Measurements from ENCODE around the gene CACNA1E. TPM values are rescaled to one million over a fixed set of nuclear protein-coding genes. Genes with fewer than 3 reads are reported as not detected.

The CACNA1E gene
- total and polyA plus RNA-seq, 2 of the 4 experiments (the other 2 are of a cell fraction), result not detected

DNA sequence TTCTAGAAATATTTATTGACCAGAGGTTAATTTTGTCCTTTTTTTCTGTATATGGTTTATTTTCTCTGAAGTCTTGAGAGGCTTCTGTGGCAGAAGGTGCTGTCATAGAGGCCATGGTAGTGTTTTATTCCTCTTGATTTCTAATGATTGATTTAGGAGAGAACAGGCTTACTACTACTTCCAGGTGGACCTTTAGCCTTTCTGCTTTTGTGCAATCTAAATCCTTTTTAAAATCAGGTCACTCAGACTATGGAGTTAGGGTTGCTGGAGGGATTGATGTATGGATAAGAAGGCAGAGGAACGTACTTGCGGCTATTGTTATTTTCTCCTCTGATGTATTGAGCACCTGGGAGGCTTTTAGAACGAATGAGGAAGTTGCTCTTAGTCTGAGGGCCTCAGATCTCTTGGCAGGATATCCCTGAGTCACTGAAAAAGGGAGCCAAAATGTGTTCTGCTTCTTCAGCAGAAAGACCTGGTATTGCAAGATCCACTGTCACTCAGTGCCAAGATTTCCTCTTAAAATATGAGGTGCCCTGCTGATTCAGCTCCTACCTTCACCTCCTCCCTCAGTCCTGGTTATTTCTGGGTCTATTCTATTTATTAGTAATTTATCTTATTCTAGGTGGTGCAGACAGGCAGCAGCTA lies 300.8 kb downstream of the CACNA1E start:
- no peak overlapping the region for H3K4me2 ChIP-seq (ENCODE audit: low read depth, low read length)
- H4K20me1 ChIP-seq (ENCODE audit: insufficient read depth, low read length), result no peaks in the 10 kb centered on the region
- dilution Hi-C loops (cut with HindIII; ENCODE audit: low sequenced_read_pairs, unreplicated experiment) (no loop called here), in situ Hi-C loops (cut with MboI; ENCODE audit: low sequenced_read_pairs) (no loop called here), intact Hi-C loops (cut with micrococcal nuclease) (no loop called here)
- TF ChIP-seq FOS (IDR thresholded peaks at IDR 0.05; ENCODE audit: low read depth, low read length) (no peak), POLR2A (IDR thresholded peaks at IDR 0.05; ENCODE audit: low read depth, low read length) (no peak), RAD21 (IDR thresholded peaks at IDR 0.05; ENCODE audit: low read length) (no peak), BHLHE40 (IDR thresholded peaks at IDR 0.05; ENCODE audit: low read depth, low read length) (no peak), NFE2L2 (IDR thresholded peaks at IDR 0.05; ENCODE audit: low read depth, low read length) (no peak), CTCF (conservative IDR thresholded peaks at IDR 0.05; ENCODE audit: low read depth, low read length) (no peak), SMC3 (IDR thresholded peaks at IDR 0.05; ENCODE audit: low read depth, low read length) (no peak), CHD1 (IDR thresholded peaks at IDR 0.05; ENCODE audit: low read depth, low read length) (no peak)
- no peak overlapping the region for H3K14ac ChIP-seq (replicated peaks; ENCODE audit: low read depth, low read length)
- H3K18ac ChIP-seq (ENCODE audit: low read depth, low read length), result no peak overlapping the region
- no peak overlapping the region for H3K4me3 ChIP-seq (ENCODE audit: insufficient read depth, low read depth, low read length)
- no peak overlapping the region for H2AFZ ChIP-seq (replicated peaks; ENCODE audit: low read length, poor library complexity)
- no peaks in the 10 kb centered on the region for H3K36me3 ChIP-seq (ENCODE audit: control insufficient read depth, insufficient read depth, low read length)
- DNase-seq, result no peak
- no peak overlapping the region for H2BK120ac ChIP-seq (ENCODE audit: low read depth, low read length)
- peaks cover 19% of the 10 kb centered on the region for H3K9me3 ChIP-seq (ENCODE audit: control insufficient read depth, insufficient read depth, low read length)
- H3K23ac ChIP-seq (ENCODE audit: low read depth, low read length), result no peak overlapping the region
- no peak overlapping the region for H3K4ac ChIP-seq (ENCODE audit: low read depth, low read length)
- ATAC-seq (ENCODE audit: low read depth), result no peak
- no TSS peak for BruUV-seq (replicated peaks)
- no peaks in the 10 kb centered on the region for H3K79me1 ChIP-seq (ENCODE audit: low read depth in 1 of 2, low read length in 2 of 2)
- H3K27me3 ChIP-seq (ENCODE audit: control insufficient read depth, insufficient read depth, low read length), result no peaks in the 10 kb centered on the region
- no CpG with 5 or more reads among the region's 3 CpGs for WGBS, 2 experiments (ENCODE audit: extremely low coverage in 2 of 2, insufficient read length in 1 of 2)
- no peak overlapping the region for H3K27ac ChIP-seq (ENCODE audit: insufficient read depth, low read length)
- H4K8ac ChIP-seq (ENCODE audit: low read depth in 2 of 2, low read length in 2 of 2), result no peak overlapping the region
- no peak overlapping the region for H3K56ac ChIP-seq (ENCODE audit: extremely low read depth, insufficient read depth, low read length)
- H4K5ac ChIP-seq (ENCODE audit: low read depth, low read length), result no peak overlapping the region
- no peak overlapping the region for H2BK20ac ChIP-seq (ENCODE audit: low read depth, low read length)
- ChIA-PET POLR2A (ENCODE audit: unreplicated experiment) (no interaction called here), CTCF (no interaction called here)
- H2AK9ac ChIP-seq (replicated peaks; ENCODE audit: low read depth, low read length, poor library complexity), result no peak overlapping the region
- no peak overlapping the region for H2BK5ac ChIP-seq (ENCODE audit: low read depth, low read length, poor library complexity, severe bottlenecking)
- H2AK5ac ChIP-seq (ENCODE audit: low read depth, low read length), result no peak overlapping the region
- H2BK15ac ChIP-seq (ENCODE audit: low read depth, low read length), result no peak overlapping the region
- H3K4me1 ChIP-seq (ENCODE audit: control insufficient read depth, insufficient read depth, low read length), result no peaks in the 10 kb centered on the region
- no peak overlapping the region for H4K91ac ChIP-seq (ENCODE audit: insufficient read depth, low read depth, low read length)
- H3K9ac ChIP-seq (ENCODE audit: low read depth, low read length), result no peak overlapping the region
- H3K9me1 ChIP-seq (ENCODE audit: insufficient read depth, low read length), result no peaks in the 10 kb centered on the region

Measured in IMR-90 (cell line).